Gastroesophageal sphincter (tissue), 4 donors: ENCODE data around the gene SMARCD2. TPM values are rescaled to one million over a fixed set of nuclear protein-coding genes. Genes with fewer than 3 reads are reported as not detected.
"Not testable (repeated sequence)": the region's sequence is repeated elsewhere in the genome, so short reads cannot be mapped to it uniquely, and the experiment has no call there.

Source experiments
- ATAC-seq: fragments of 150-250 bp; one replicate; pipeline ENCODE4 v1.9.1; 2016; ENCODE audit warnings: mild to moderate bottlenecking, moderate library complexity
- H3K27ac ChIP-seq, 4 donors: fragments of 200-600 bp; sonication (generic) in 3 of 4; 1 replicate in 3 of 4; 2 replicates in 1 of 4; pipeline ENCODE4 v1.5.1; 2016 to 2019
- H3K27me3 ChIP-seq: fragments of 200-600 bp; sonication (generic); one replicate; pipeline ENCODE4 v1.5.1; 2019
- H3K36me3 ChIP-seq, 2 donors: fragments of 200-600 bp; sonication (generic); one replicate each; pipeline ENCODE4 v1.5.1; 2019; ENCODE audit warnings: control low read depth in 1 of 2
- H3K4me1 ChIP-seq, 3 donors: fragments of 200-600 bp; sonication (generic); 1 replicate in 2 of 3; 2 replicates in 1 of 3; pipeline ENCODE4 v1.5.1; 2016 to 2019; ENCODE audit warnings: control low read depth in 2 of 3
- H3K4me3 ChIP-seq, 2 donors: fragments of 200-600 bp; sonication (generic); one replicate each; pipeline ENCODE4 v1.5.1; 2019; ENCODE audit warnings: mild to moderate bottlenecking in 1 of 2, moderate library complexity in 1 of 2
- H3K9me3 ChIP-seq, 3 donors: fragments of 200-600 bp; sonication (generic); one replicate each; pipeline ENCODE4 v1.5.1; 2017 to 2019; ENCODE audit warnings: control low read depth in 2 of 3
- CTCF ChIP-seq, 4 experiments: fragments of 200-600 bp in 2 of 4; fragments of 450-650 bp in 2 of 4; sonication (generic) in 1 of 4; IDR thresholded peaks; one replicate each; pipeline ENCODE4 v1.5.1; 2017 to 2019; ENCODE audit warnings: antibody characterized with exemption in 4 of 4, mild to moderate bottlenecking in 2 of 4, moderate library complexity in 2 of 4
- EP300 ChIP-seq: sonication (generic); formaldehyde crosslinking; IDR thresholded peaks from one replicate; pipeline ENCODE4 v1.6.1; 2017; ENCODE audit warnings: antibody characterized with exemption, mild to moderate bottlenecking
- POLR2A ChIP-seq, 2 donors: fragments of 450-650 bp; IDR thresholded peaks; one replicate each; pipeline ENCODE4 v1.6.1; 2017; ENCODE audit warnings: antibody characterized with exemption in 2 of 2, mild to moderate bottlenecking in 2 of 2, moderate library complexity in 1 of 2
- POLR2AphosphoS5 ChIP-seq: sonication (generic); formaldehyde crosslinking; IDR thresholded peaks from one replicate; pipeline ENCODE4 v1.6.1; 2017; ENCODE audit warnings: antibody characterized with exemption
- WGBS, 2 donors: methylation state at CpG; one replicate each; pipeline ENCODE4 v1.1.5; 2018; ENCODE audit warnings: low coverage in 1 of 2; 5-methylcytosine and 5-hydroxymethylcytosine counted together
- total RNA-seq, 4 donors: library from RNA; depleted of rRNA; stranded (reverse); fragments of >200 nt; gene quantifications; one replicate each; pipeline ENCODE4 v1.1.0, GENCODE V29; 2016

Gene SMARCD2
- total RNA-seq, 4 donors from 2014 or later: 103 to 160 (median 141) TPM

- H3K36me3 ChIP-seq: peaks cover 18 to 100% of the 10 kb centered on the region in 2 donors
- TF ChIP-seq POLR2A (IDR thresholded peaks at IDR 0.05) (no peak), POLR2AphosphoS5 (no peak), EP300 (no peak), CTCF (IDR thresholded peaks at IDR 0.05) (no peak)
- H3K9me3 ChIP-seq: no peaks in the 10 kb centered on the region
- H3K27me3 ChIP-seq: no peaks in the 10 kb centered on the region
- H3K4me1 ChIP-seq: no peaks in the 10 kb centered on the region
- WGBS, 2 donors: 86% methylated on average over 9 of the region's 9 CpGs
- H3K4me3 ChIP-seq: no peak overlapping the region
- H3K27ac ChIP-seq: no peak overlapping the region
- no peak for ATAC-seq
Observed at GRCh38 chr17:63809970-63810369, 32.5 kb downstream of the SMARCD2 start.

GRCh38 chr17:63805591-63805990 lies 36.9 kb downstream of the SMARCD2 start:
- no peaks in the 10 kb centered on the region for H3K4me1 ChIP-seq
- H3K27ac ChIP-seq: no peak overlapping the region
- ATAC-seq: no peak
- TF ChIP-seq EP300: no peak
- TF ChIP-seq POLR2AphosphoS5: no peak
- no peak for TF ChIP-seq POLR2A (IDR thresholded peaks at IDR 0.05)
- TF ChIP-seq CTCF (IDR thresholded peaks at IDR 0.05): no peak
- H3K36me3 ChIP-seq: peaks cover 11 to 100% of the 10 kb centered on the region in 2 donors
- 51 to 96% methylated on average over 2 of the region's 2 CpGs for WGBS, 2 donors
- no peak overlapping the region for H3K4me3 ChIP-seq
- H3K27me3 ChIP-seq: no peaks in the 10 kb centered on the region
- H3K9me3 ChIP-seq: no peaks in the 10 kb centered on the region

- no peak for ATAC-seq
- H3K4me1 ChIP-seq: no peaks in the 10 kb centered on the region
- no peak overlapping the region for H3K4me3 ChIP-seq
- H3K27me3 ChIP-seq: no peaks in the 10 kb centered on the region
- WGBS, 2 donors: 100% methylated on average over 1 of the region's 1 CpG
- no peak overlapping the region for H3K27ac ChIP-seq
- TF ChIP-seq EP300 (no peak), POLR2AphosphoS5 (no peak), POLR2A (IDR thresholded peaks at IDR 0.05) (no peak)
- H3K36me3 ChIP-seq: peaks cover 11 to 100% of the 10 kb centered on the region in 2 donors
- no peaks in the 10 kb centered on the region for H3K9me3 ChIP-seq
Observed at GRCh38 chr17:63804328-63804727, 38.2 kb downstream of the SMARCD2 start.

GRCh38 chr17:63800783-63801182 lies 41.7 kb downstream of the SMARCD2 start:
- peaks cover 9 to 100% of the 10 kb centered on the region in 2 donors for H3K36me3 ChIP-seq
- H3K4me1 ChIP-seq: no peaks in the 10 kb centered on the region
- no peak for ATAC-seq
- no peak overlapping the region for H3K27ac ChIP-seq
- TF ChIP-seq EP300: no peak
- no peak for TF ChIP-seq POLR2AphosphoS5
- no peak for TF ChIP-seq CTCF (IDR thresholded peaks at IDR 0.05)
- TF ChIP-seq POLR2A (IDR thresholded peaks at IDR 0.05): no peak
- H3K9me3 ChIP-seq: no peaks in the 10 kb centered on the region
- no peaks in the 10 kb centered on the region for H3K27me3 ChIP-seq
- WGBS, 2 donors: 91 to 100% methylated on average over 1 of the region's 1 CpG
- H3K4me3 ChIP-seq: no peak overlapping the region

GRCh38 chr17:63798572-63799106 lies 43.8 kb downstream of the SMARCD2 start:
- no peak for TF ChIP-seq POLR2A (IDR thresholded peaks at IDR 0.05)
- no peak for TF ChIP-seq EP300
- TF ChIP-seq CTCF (IDR thresholded peaks at IDR 0.05): no peak
- TF ChIP-seq POLR2AphosphoS5: no peak
- ATAC-seq: no peak

GRCh38 chr17:63796375-63796774 lies 46.1 kb downstream of the SMARCD2 start:
- not testable (repeated sequence) for H3K9me3 ChIP-seq, H3K27ac ChIP-seq, H3K4me3 ChIP-seq, H3K27me3 ChIP-seq, ATAC-seq, H3K4me1 ChIP-seq
- peaks cover 6 to 98% of the 10 kb centered on the region in 2 donors for H3K36me3 ChIP-seq
- 100% methylated on average over 2 to 3 of the region's 10 CpGs for WGBS, 2 donors

More at GRCh38 chr17:63798572-63799106, 43.8 kb downstream of the SMARCD2 start:
- peaks cover 6 to 100% of the 10 kb centered on the region in 2 donors for H3K36me3 ChIP-seq
- no peaks in the 10 kb centered on the region for H3K9me3 ChIP-seq
- no peaks in the 10 kb centered on the region for H3K27me3 ChIP-seq
- no peak overlapping the region for H3K4me3 ChIP-seq
- no peaks in the 10 kb centered on the region for H3K4me1 ChIP-seq
- 67 to 92% methylated on average over 1 to 3 of the region's 3 CpGs for WGBS, 2 donors
- no peak overlapping the region for H3K27ac ChIP-seq
